ENCODE data around the gene SMIM44. TPM values are rescaled to one million over a fixed set of nuclear protein-coding genes. Genes with fewer than 3 reads are reported as not detected.

SMIM44 gene
- total and polyA plus RNA-seq, 2 donors (not counting 1 experiment from before 2014, with no cell fraction given): not detected

DNA sequence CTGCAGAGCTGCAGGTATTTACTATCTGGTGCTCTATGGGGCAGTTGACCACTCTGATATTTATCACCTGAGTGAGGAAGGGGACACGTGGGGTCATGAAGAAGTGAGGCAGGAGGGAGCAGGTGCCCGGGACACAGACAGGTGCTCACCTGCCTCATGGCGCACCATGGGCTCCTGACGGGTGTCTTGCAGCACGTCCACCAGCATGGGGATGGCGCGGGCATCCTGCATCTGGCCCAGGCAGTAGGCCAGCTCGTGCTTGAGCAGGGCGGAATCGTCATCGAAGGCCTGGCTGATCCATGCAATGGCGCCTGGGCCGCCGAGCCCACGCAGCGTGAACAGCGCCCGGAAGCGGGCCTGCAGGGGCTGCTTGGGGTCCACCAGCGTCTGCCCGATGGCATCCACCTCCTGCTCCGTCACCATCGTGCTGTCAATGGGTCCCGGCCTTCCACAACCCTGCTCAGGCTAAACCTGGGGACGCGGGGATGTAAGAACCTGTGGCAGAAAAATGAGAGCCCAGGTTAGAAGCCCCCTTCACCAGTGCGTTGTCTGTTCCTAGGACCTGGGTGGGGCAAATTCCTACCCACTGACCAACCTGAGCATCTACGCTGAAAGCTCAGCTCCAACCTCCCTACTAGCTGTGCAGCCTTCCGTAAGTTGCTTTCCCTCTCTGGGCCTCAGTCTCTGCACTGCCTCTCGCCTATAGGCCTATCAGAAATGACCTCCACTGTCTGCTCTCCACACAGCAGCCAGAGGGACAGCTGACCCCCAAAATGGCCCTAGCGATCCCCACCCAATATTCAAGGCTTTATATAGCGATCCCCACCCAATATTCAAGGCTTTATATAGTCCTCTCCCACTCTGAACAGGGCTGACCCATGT is 13.4 kb upstream of the SMIM44 start:
- no peak for DNase-seq
- Histone ChIP-seq H3K9me3 (ENCODE audit: control extremely low read depth in 1 of 3, control insufficient read depth in 2 of 3, insufficient read depth in 1 of 3, low read length in 2 of 3) (no peaks in the 10 kb centered on the region), H3K36me3 (replicated peaks in 1 of 2; ENCODE audit: control extremely low read depth in 1 of 2, control insufficient read depth in 1 of 2, extremely low read depth in 1 of 2, insufficient read depth in 2 of 2, low read length in 1 of 2) (peaks cover 0 to 31% of the 10 kb centered on the region in 2 experiments), H3K79me2 (ENCODE audit: control insufficient read depth, insufficient read depth, low read length) (peaks cover 36% of the 10 kb centered on the region), H3K4me1 (ENCODE audit: control insufficient read depth in 2 of 2, insufficient read depth in 2 of 2, low read length in 2 of 2) (peaks cover 10 to 15% of the 10 kb centered on the region in 2 donors), H3K27me3 (replicated peaks in 1 of 4; ENCODE audit: control extremely low read depth in 1 of 4, control insufficient read depth in 3 of 4, insufficient read depth in 4 of 4, low read length in 3 of 4) (no peaks in the 10 kb centered on the region), H2AFZ (ENCODE audit: insufficient read depth, low read depth, low read length, poor library complexity, severe bottlenecking) (no peak overlapping the region), H3K4me3 (ENCODE audit: control extremely low read depth in 1 of 5, extremely low read depth in 1 of 5, insufficient read depth in 1 of 5, low read depth in 2 of 5, low read length in 4 of 5) (no peak overlapping the region), H3K27ac (ENCODE audit: low read length in 2 of 2) (no peak overlapping the region), H4K20me1 (ENCODE audit: control insufficient read depth, insufficient read depth, low read length, poor library complexity, severe bottlenecking) (no peaks in the 10 kb centered on the region), H3K4me2 (replicated peaks; ENCODE audit: low read depth, low read length, poor library complexity, severe bottlenecking) (no peak overlapping the region), H3K9ac (ENCODE audit: low read length) (no peak overlapping the region)
- H3K4me1 Mint-ChIP-seq: peaks cover 18% of the 10 kb centered on the region
- H3K27me3 Mint-ChIP-seq: no peaks in the 10 kb centered on the region
- H3K9me3 Mint-ChIP-seq (ENCODE audit: insufficient read depth): no peaks in the 10 kb centered on the region
- intact Hi-C loops (cut with micrococcal nuclease): no loop called here
- ATAC-seq (ENCODE audit: low read depth): no peak
- no peak overlapping the region for H3K27ac Mint-ChIP-seq
- TF ChIP-seq, protein P1, sequence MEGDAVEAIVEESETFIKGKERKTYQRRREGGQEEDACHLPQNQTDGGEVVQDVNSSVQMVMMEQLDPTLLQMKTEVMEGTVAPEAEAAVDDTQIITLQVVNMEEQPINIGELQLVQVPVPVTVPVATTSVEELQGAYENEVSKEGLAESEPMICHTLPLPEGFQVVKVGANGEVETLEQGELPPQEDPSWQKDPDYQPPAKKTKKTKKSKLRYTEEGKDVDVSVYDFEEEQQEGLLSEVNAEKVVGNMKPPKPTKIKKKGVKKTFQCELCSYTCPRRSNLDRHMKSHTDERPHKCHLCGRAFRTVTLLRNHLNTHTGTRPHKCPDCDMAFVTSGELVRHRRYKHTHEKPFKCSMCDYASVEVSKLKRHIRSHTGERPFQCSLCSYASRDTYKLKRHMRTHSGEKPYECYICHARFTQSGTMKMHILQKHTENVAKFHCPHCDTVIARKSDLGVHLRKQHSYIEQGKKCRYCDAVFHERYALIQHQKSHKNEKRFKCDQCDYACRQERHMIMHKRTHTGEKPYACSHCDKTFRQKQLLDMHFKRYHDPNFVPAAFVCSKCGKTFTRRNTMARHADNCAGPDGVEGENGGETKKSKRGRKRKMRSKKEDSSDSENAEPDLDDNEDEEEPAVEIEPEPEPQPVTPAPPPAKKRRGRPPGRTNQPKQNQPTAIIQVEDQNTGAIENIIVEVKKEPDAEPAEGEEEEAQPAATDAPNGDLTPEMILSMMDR (IDR thresholded peaks at IDR 0.05): no peak
- no peak for TF ChIP-seq EZH2 (IDR thresholded peaks at IDR 0.05; ENCODE audit: borderline replicate concordance, insufficient read depth, low read depth, low read length, poor library complexity, severe bottlenecking)
- no peak overlapping the region for H3K4me3 Mint-ChIP-seq
- WGBS (ENCODE audit: insufficient coverage): 96% methylated on average over 31 of the region's 32 CpGs
- CTCF ChIA-PET: no interaction called here
- POLR2A ChIA-PET: no interaction called here

DNA sequence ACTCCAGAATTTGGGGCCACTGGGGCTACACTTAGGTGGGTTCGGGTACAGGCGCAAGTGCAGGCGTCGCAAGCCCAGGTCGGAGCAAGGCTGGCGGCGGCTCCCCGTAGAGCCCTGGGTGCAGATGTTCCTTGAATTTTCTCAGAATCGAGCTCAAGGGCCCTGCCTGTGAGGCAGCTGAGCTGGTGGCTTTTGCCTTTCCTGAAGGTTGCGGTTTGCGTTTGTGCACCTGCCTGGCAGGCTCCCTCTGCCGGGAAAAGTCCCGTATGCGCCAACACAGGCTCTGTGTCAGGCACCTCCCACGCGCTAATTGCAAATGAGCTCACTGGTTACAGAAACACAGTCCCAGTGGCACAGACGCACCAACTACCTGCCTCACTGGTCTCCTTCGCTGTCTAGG is 11.3 kb upstream of the SMIM44 start:
- H3K79me2 ChIP-seq (ENCODE audit: control insufficient read depth, insufficient read depth, low read length): peaks cover 27% of the 10 kb centered on the region
- ATAC-seq (ENCODE audit: low read depth) (no peak), DNase-seq (no peak)
- no peaks in the 10 kb centered on the region for H4K20me1 ChIP-seq (ENCODE audit: control insufficient read depth, insufficient read depth, low read length, poor library complexity, severe bottlenecking)
- no peaks in the 10 kb centered on the region for H3K27me3 Mint-ChIP-seq
- H3K27ac ChIP-seq (ENCODE audit: low read length in 2 of 2): no peak overlapping the region
- peaks cover 0 to 34% of the 10 kb centered on the region in 2 experiments for H3K36me3 ChIP-seq (replicated peaks in 1 of 2; ENCODE audit: control extremely low read depth in 1 of 2, control insufficient read depth in 1 of 2, extremely low read depth in 1 of 2, insufficient read depth in 2 of 2, low read length in 1 of 2)
- intact Hi-C loops (cut with micrococcal nuclease): no loop called here
- POLR2A ChIA-PET: no interaction called here
- H3K9ac ChIP-seq (ENCODE audit: low read length): no peak overlapping the region
- H2AFZ ChIP-seq (ENCODE audit: insufficient read depth, low read depth, low read length, poor library complexity, severe bottlenecking): no peak overlapping the region
- 95% methylated on average over 18 of the region's 18 CpGs for WGBS (ENCODE audit: insufficient coverage)
- no peaks in the 10 kb centered on the region for H3K9me3 ChIP-seq (ENCODE audit: control extremely low read depth in 1 of 3, control insufficient read depth in 2 of 3, insufficient read depth in 1 of 3, low read length in 2 of 3)
- H3K27ac Mint-ChIP-seq: no peak overlapping the region
- H3K27me3 ChIP-seq (replicated peaks in 1 of 4; ENCODE audit: control extremely low read depth in 1 of 4, control insufficient read depth in 3 of 4, insufficient read depth in 4 of 4, low read length in 3 of 4): no peaks in the 10 kb centered on the region
- no peaks in the 10 kb centered on the region for H3K9me3 Mint-ChIP-seq (ENCODE audit: insufficient read depth)
- H3K4me1 Mint-ChIP-seq: peaks cover 6% of the 10 kb centered on the region
- CTCF ChIA-PET: interaction anchor here (0.5 to 1.2 kb wide), 3 partner anchors 9 to 102 kb away, joined by 3 to 4 read pairs (median 3); no protein-coding TSS in a partner anchor
- no peak overlapping the region for H3K4me3 Mint-ChIP-seq
- TF ChIP-seq EZH2 (IDR thresholded peaks at IDR 0.05; ENCODE audit: borderline replicate concordance, insufficient read depth, low read depth, low read length, poor library complexity, severe bottlenecking): no peak
- TF ChIP-seq, protein P1 (IDR thresholded peaks at IDR 0.05): no peak
- H3K4me2 ChIP-seq (replicated peaks; ENCODE audit: low read depth, low read length, poor library complexity, severe bottlenecking): no peak overlapping the region
- H3K4me1 ChIP-seq (ENCODE audit: control insufficient read depth in 2 of 2, insufficient read depth in 2 of 2, low read length in 2 of 2): peaks cover under 1 to 4% of the 10 kb centered on the region in 2 donors
- H3K4me3 ChIP-seq (ENCODE audit: control extremely low read depth in 1 of 5, extremely low read depth in 1 of 5, insufficient read depth in 1 of 5, low read depth in 2 of 5, low read length in 4 of 5): no peak overlapping the region

All from B cell (primary cell).